ENCODE measurements around the gene HLCS. TPM values are rescaled to one million over a fixed set of nuclear protein-coding genes. Genes with fewer than 3 reads are reported as not detected.

The HLCS gene
- total and polyA plus RNA-seq, 5 experiments from 2014 or later: 6.2 to 13.4 (median 12.3) TPM

DNA sequence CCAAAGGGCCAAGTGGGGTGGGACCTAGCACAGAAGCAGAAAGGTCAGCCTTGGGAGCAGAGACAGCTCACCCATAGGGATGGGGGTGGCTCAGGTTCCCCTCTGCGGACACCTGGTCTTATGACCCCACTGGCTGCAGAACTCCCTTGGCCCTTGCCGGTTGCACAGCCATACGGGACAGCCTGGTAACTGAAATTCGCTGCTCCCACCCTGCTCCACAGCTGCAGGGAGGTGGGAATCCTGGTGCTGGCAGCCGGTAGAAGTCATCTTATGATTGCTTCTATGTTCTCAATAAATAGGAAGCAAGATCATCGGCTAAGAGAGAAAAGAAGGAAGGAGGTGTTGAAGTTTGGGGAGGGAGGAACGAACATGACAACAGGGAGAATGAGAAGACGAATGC is 64.1 kb downstream of the HLCS start:
- ATAC-seq (no peak), DNase-seq (no peak)
- Mint-ChIP-seq H3K9me3 (no peaks in the 10 kb centered on the region), H3K27me3 (no peaks in the 10 kb centered on the region), H3K4me3 (no peak overlapping the region), H3K27ac (peak overlapping the region in 1 of 10 donors; percentile 26), H3K36me3 (peaks cover 2 to 19% (median 14%) of the 10 kb centered on the region in 3 donors), H3K4me1 (peaks cover 0 to 6% (median 0%) of the 10 kb centered on the region in 4 donors)
- POLR2A ChIA-PET: no interaction called here

DNA sequence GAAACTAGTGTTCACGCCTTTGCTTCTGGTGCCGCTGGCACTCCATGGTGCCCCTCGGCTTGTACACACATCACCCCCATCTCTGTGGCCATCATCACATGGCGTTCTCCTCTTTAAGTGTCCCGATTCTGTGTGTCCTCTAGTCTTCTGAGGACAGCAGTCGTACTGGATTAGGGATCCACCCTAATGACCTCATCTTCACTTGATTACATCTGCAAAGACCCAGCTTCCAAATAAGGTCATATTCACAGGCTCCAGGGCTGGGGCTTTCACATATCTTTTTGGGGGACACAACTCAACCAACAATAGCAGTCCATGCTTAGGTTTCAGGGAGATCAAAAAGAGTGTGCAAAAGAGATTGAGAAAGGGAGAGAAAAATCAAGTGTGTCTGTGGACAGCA is 64.9 kb downstream of the HLCS start:
- no peaks in the 10 kb centered on the region for H3K27me3 Mint-ChIP-seq

DNA sequence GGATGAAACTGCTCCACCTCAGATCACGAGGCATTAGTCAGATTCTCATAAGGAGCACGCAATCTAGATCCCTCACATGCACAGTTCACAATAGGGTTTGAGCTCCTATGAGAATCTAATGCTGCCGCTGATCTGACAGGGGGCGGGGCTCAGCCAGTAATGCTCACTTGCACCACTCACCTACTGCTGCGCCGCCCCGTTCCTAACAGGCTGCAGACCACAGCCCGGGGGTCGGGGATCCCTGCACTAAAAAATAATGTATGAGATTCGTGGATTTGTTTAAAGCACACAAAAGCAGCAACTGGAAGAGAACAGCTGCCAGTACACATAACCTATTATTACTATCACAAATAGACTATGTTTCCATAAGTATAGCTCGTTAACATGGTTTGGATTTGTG is 72.9 kb downstream of the HLCS start:
- no peaks in the 10 kb centered on the region for H3K27me3 Mint-ChIP-seq
- ATAC-seq: no peak
- peaks cover 17 to 67% (median 45%) of the 10 kb centered on the region in 3 donors for H3K36me3 Mint-ChIP-seq
- POLR2A ChIA-PET: no interaction called here
- no peaks in the 10 kb centered on the region for H3K9me3 Mint-ChIP-seq
- no peak overlapping the region for H3K4me3 Mint-ChIP-seq
- peaks cover 0 to 5% (median 0%) of the 10 kb centered on the region in 4 donors for H3K4me1 Mint-ChIP-seq
- H3K27ac Mint-ChIP-seq: no peak overlapping the region
- DNase-seq: no peak

More for the DNA sequence above, 64.9 kb downstream of the HLCS start:
- Mint-ChIP-seq H3K4me3 (no peak overlapping the region), H3K9me3 (no peaks in the 10 kb centered on the region), H3K36me3 (peaks cover 6 to 26% (median 18%) of the 10 kb centered on the region in 3 donors), H3K4me1 (peaks cover 0 to 6% (median 0%) of the 10 kb centered on the region in 4 donors), H3K27ac (peak overlapping the region in 1 of 10 donors; percentile 28)
- no peak for ATAC-seq
- POLR2A ChIA-PET: interaction anchor here (0.7 kb wide), 1 partner anchor 232 kb away, joined by 4 read pairs; no protein-coding TSS in a partner anchor
- no peak for DNase-seq

DNA sequence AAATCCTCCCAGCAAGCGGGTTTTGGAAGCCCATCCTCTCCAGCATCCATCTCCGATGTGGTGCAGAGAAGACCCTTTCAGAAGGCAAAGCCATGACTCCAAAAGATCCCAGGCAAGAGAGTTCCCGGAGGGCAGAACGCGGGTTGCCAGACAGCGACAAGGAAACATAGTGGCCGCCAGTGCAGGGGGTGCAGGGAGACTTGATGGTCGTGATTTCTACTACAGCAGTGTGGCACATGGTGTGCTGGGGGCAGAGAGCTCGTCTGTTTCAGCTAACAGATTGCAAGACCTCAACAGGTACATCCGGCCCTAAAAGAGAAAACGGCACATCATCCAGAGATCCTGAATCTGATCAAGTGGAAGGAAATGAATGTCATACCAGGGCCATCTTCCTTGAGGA is 74.3 kb downstream of the HLCS start:
- POLR2A ChIA-PET: no interaction called here
- Mint-ChIP-seq H3K4me1 (peaks cover 0 to 6% (median 0%) of the 10 kb centered on the region in 4 donors), H3K27me3 (no peaks in the 10 kb centered on the region), H3K9me3 (no peaks in the 10 kb centered on the region), H3K36me3 (peaks cover 14 to 57% (median 45%) of the 10 kb centered on the region in 3 donors), H3K4me3 (no peak overlapping the region), H3K27ac (no peak overlapping the region)
- ATAC-seq: no peak
- DNase-seq: no peak

DNA sequence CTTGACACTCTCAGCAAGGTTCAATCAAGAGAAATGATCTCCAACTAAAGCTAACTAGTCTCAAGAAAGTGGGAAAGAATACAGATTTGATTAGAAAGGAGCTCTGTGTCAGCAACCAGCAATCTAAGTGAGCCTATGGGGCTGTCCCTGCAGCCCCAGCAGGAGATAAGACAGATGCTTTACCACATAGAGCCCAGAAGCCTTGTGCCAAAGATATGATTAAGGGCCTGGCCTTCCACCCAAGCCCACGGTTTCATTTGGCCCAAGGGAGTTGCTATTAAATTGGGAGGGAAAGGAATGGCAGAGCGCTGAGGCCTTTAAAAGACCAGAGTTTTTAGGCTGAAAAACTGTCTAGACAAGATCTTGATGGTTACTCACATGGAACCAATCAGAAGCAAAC is 74.8 kb downstream of the HLCS start:
- peaks cover 12 to 57% (median 46%) of the 10 kb centered on the region in 3 donors for H3K36me3 Mint-ChIP-seq
- DNase-seq (no peak), ATAC-seq (no peak)
- H3K27me3 Mint-ChIP-seq: no peaks in the 10 kb centered on the region
- H3K4me3 Mint-ChIP-seq: no peak overlapping the region
- H3K4me1 Mint-ChIP-seq: peaks cover 0 to 6% (median 0%) of the 10 kb centered on the region in 4 donors
- no peaks in the 10 kb centered on the region for H3K9me3 Mint-ChIP-seq
- H3K27ac Mint-ChIP-seq: no peak overlapping the region
- POLR2A ChIA-PET: no interaction called here

DNA sequence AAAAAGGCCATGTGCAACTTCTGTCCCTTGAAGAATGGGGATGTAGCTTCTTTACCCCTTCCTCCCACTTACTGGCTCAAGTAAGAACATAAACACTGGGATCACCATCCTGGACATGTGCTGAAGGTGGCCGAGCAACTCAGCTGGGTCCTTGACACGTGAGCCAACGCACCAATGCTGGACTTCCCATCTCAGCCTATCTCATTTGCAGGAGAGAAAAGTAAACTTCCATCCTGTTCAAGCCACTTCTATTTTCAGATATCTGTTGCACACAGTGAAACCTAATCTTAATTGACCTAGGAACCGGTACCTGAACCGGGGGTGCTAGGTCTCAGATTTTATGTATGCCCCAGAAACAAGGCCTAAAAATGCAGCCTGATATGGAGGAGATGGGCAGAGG is 75.3 kb downstream of the HLCS start:
- Mint-ChIP-seq H3K4me3 (no peak overlapping the region), H3K9me3 (peaks cover 0 to 2% (median 0%) of the 10 kb centered on the region in 9 donors), H3K36me3 (peaks cover 7 to 56% (median 45%) of the 10 kb centered on the region in 3 donors), H3K4me1 (peaks cover 0 to 6% (median 0%) of the 10 kb centered on the region in 4 donors), H3K27ac (no peak overlapping the region), H3K27me3 (no peaks in the 10 kb centered on the region)
- POLR2A ChIA-PET: no interaction called here
- ATAC-seq (no peak), DNase-seq (no peak)

DNA sequence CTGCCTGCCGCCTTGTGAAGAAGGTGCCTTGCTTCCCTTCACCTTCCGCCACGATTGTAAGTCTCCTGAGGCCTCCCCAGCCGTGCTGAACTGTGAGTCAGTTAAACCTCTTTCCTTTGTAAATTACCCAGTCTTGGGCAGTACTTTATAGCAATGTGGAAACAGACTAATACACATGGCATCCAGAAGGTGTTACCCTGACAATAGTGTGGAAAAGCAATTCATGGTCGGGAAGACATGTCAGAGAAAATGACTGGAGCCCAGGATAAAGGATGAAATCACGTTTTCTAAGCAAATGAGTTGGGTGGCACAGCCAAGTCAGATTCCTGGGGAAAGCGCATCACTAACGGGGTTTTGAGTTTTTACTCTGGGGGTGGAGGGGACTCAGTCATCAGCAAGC is 76.4 kb downstream of the HLCS start:
- H3K27ac Mint-ChIP-seq: no peak overlapping the region
- no peak overlapping the region for H3K4me3 Mint-ChIP-seq
- no peak for DNase-seq
- peaks cover 7 to 57% (median 45%) of the 10 kb centered on the region in 3 donors for H3K36me3 Mint-ChIP-seq
- no peak for ATAC-seq
- H3K9me3 Mint-ChIP-seq: peaks cover 0 to 2% (median 0%) of the 10 kb centered on the region in 9 donors
- H3K27me3 Mint-ChIP-seq: no peaks in the 10 kb centered on the region
- POLR2A ChIA-PET: no interaction called here
- H3K4me1 Mint-ChIP-seq: peaks cover 0 to 6% (median 0%) of the 10 kb centered on the region in 4 donors

DNA sequence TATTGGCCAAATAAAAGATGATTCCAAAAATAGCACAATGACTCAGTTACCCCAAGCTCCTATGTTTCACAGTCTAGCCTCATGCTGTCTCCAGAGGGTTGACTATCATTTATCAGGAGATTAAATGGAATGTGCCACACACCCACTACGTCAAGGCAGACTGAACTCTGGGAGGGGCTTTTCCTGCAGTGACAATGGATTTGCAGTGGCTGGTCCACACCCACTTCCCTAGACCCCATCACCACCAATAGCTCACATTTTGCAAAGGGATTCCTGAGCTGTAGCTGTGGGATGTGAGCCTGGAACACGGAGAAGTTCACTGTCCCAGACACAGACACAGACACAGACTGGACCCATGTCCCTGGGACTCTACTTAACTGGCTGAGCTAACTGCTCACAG is 77.1 kb downstream of the HLCS start:
- Mint-ChIP-seq H3K4me3 (no peak overlapping the region), H3K27ac (no peak overlapping the region), H3K9me3 (peaks cover 0 to 4% (median under 1%) of the 10 kb centered on the region in 9 donors), H3K4me1 (peaks cover 0 to 6% (median 0%) of the 10 kb centered on the region in 4 donors), H3K36me3 (peaks cover 6 to 60% (median 47%) of the 10 kb centered on the region in 3 donors), H3K27me3 (no peaks in the 10 kb centered on the region)
- no peak for ATAC-seq
- POLR2A ChIA-PET: no interaction called here
- DNase-seq: no peak

DNA sequence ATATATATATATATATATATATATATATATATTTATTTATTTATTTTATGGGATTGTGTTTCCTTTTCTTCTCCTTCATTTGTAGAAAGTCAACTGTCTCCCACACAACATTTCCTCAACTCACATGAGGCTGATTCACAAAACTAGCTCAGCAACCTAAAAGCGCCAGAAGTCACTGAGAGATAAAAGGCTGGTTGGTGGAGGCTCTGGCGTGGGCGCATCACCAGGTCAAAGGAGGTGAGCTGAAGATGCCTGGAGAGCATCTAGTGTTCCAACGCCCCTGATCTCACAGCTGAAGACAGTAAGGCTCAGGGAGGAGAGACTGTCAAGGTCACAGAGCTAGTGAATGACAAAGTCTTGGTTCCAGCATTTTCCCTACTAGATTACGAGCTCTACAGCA is 78.0 kb downstream of the HLCS start:
- no peak for ATAC-seq
- peaks cover 12 to 61% (median 50%) of the 10 kb centered on the region in 3 donors for H3K36me3 Mint-ChIP-seq
- peaks cover 0 to 6% (median 0%) of the 10 kb centered on the region in 4 donors for H3K4me1 Mint-ChIP-seq
- no peak for DNase-seq
- H3K4me3 Mint-ChIP-seq: no peak overlapping the region
- H3K9me3 Mint-ChIP-seq: peaks cover 0 to 13% (median 6%) of the 10 kb centered on the region in 9 donors
- POLR2A ChIA-PET: no interaction called here
- H3K27me3 Mint-ChIP-seq: no peaks in the 10 kb centered on the region
- no peak overlapping the region for H3K27ac Mint-ChIP-seq

DNA sequence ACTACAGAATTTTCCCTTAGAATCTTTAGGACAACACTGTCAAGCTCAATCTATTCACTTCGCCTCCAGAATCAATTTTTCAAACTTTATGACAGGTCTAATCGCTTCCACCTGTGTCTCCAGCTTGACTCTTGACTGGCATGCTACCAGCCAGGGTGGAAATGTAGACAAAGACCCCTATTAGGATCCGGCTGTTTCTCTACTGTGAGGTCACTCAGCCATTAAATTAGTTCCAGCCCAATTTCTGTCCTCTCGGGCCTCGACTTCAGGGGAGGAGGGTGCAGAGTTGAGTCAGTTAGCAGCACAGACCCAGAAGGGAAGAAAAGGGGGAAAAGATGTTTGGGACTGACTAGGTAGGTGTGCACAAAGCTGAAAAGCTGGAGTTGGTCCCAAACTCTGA is 78.5 kb downstream of the HLCS start:
- POLR2A ChIA-PET: no interaction called here
- ATAC-seq (no peak), DNase-seq (no peak)
- H3K27me3 Mint-ChIP-seq: no peaks in the 10 kb centered on the region
- no peak overlapping the region for H3K27ac Mint-ChIP-seq
- H3K36me3 Mint-ChIP-seq: peaks cover 15 to 65% (median 55%) of the 10 kb centered on the region in 3 donors
- H3K9me3 Mint-ChIP-seq: peaks cover 0 to 18% (median 7%) of the 10 kb centered on the region in 9 donors
- peaks cover 0 to 6% (median 0%) of the 10 kb centered on the region in 4 donors for H3K4me1 Mint-ChIP-seq
- no peak overlapping the region for H3K4me3 Mint-ChIP-seq

DNA sequence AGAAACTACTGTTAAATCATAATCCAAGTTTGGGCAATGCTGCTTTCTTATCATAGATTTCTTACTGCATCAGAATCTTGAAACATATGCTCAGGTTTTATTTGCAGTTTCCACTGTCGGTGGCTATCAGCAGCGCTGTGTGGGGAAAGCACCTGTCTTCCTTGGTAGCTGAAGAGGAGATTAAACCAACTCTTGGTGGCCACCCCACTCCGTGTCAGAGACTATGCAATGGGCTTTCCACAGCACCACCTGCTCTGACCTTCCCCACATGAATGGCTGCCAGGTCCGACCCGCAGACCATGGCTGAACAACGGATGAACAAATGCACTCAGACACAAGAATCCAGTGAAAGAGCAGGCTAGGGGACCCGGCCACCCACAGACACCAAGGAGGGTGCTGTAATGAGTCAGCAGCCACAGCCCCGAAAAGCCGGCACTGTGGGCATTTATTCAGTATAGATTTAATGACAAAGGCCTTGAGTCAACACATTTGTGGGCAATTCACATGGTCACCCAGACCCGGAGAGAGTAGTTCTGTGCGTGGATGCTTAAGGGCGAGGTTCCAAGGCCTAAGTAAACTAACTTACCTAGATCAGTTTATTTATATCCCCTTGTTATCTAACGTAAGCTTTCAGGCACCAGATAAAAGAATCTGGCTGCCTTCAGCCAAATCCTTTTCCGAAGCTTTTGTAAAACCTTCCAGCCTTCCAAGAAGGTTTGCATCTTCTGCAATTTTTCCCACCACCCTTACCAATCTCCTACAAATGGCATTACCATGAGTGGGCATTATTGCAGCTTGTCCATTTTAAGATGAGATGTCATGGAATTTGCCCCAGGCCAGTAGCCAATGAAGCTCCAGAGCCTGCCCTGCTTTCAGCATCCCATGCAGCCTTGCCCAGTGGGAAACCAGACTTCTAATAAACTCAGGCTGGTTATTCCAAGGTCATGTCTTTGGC is 82.7 kb downstream of the HLCS start:
- ATAC-seq (no peak), DNase-seq (no peak)
- H3K4me1 Mint-ChIP-seq: peaks cover 0 to 3% (median 1%) of the 10 kb centered on the region in 4 donors
- H3K36me3 Mint-ChIP-seq: peaks cover 23 to 55% (median 54%) of the 10 kb centered on the region in 3 donors
- no peaks in the 10 kb centered on the region for H3K27me3 Mint-ChIP-seq
- POLR2A ChIA-PET: no interaction called here
- H3K27ac Mint-ChIP-seq: peak overlapping the region in 1 of 10 donors; percentile 7
- peaks cover 0 to 24% (median 8%) of the 10 kb centered on the region in 9 donors for H3K9me3 Mint-ChIP-seq
- H3K4me3 Mint-ChIP-seq: no peak overlapping the region

DNA sequence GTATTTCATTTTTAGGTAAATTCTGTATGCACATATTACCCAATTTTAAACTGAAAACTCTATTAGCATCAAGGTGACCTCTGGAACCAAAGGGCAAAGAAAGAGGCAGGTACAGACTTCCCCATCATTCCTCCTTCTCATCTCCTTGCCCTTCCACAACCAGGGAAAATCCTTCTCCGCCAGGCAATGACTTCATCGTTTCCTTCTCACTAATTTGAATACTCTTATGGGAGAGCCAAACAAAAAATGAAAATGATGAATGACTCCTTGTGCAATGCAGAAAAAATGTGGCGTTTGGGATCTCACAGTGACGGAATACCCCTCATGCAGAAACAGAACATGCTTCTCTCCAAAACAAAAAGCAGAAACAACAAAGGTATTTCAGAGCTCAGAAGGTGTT is 83.7 kb downstream of the HLCS start:
- H3K36me3 Mint-ChIP-seq: peaks cover 31 to 64% (median 58%) of the 10 kb centered on the region in 3 donors
- POLR2A ChIA-PET: no interaction called here
- H3K27me3 Mint-ChIP-seq: no peaks in the 10 kb centered on the region
- DNase-seq: no peak
- H3K27ac Mint-ChIP-seq: no peak overlapping the region
- ATAC-seq: no peak
- no peak overlapping the region for H3K4me3 Mint-ChIP-seq
- H3K4me1 Mint-ChIP-seq: peaks cover 0 to 2% (median 0%) of the 10 kb centered on the region in 4 donors
- H3K9me3 Mint-ChIP-seq: peaks cover 0 to 34% (median 11%) of the 10 kb centered on the region in 9 donors

DNA sequence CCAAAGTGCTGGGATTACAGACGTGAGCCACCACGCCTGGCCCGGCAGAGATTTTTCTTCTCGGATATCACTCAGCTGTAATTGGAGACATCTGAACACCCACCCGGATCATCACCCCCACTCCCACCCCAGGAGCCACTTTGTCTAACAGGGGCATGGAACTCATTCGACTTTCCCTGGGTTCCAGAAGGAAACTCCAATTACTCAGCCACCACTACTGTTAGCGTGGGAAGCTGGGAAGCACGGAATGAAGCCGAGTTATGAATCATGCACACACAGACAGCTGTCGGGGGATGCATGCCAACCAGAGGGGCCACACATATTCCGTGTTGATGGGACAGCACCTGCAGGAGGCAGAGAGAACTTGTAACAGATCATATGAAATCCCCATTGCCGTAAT is 85.2 kb downstream of the HLCS start:
- peaks cover 31 to 62% (median 49%) of the 10 kb centered on the region in 3 donors for H3K36me3 Mint-ChIP-seq

More for the DNA sequence above, 85.2 kb downstream of the HLCS start:
- no peak overlapping the region for H3K27ac Mint-ChIP-seq
- H3K9me3 Mint-ChIP-seq: peaks cover 0 to 34% (median 11%) of the 10 kb centered on the region in 9 donors
- DNase-seq (no peak), ATAC-seq (no peak)
- no peaks in the 10 kb centered on the region for H3K27me3 Mint-ChIP-seq
- POLR2A ChIA-PET: no interaction called here
- peaks cover 0 to 2% (median 0%) of the 10 kb centered on the region in 4 donors for H3K4me1 Mint-ChIP-seq
- H3K4me3 Mint-ChIP-seq: no peak overlapping the region
